HG03066 (cell line): ENCODE data around the gene ECT2.
"Not testable (repeated sequence)": the region's sequence is repeated elsewhere in the genome, so short reads cannot be mapped to it uniquely, and the experiment has no call there.

ENCODE experiments used
- ATAC-seq: cut with Tn5 transposase; IDR thresholded peaks from one replicate; pipeline ENCODE4 v1.9.1; 2021; ENCODE audit warnings: low read depth; ENCODE audit not compliant: unreplicated experiment

Gene ECT2

DNA sequence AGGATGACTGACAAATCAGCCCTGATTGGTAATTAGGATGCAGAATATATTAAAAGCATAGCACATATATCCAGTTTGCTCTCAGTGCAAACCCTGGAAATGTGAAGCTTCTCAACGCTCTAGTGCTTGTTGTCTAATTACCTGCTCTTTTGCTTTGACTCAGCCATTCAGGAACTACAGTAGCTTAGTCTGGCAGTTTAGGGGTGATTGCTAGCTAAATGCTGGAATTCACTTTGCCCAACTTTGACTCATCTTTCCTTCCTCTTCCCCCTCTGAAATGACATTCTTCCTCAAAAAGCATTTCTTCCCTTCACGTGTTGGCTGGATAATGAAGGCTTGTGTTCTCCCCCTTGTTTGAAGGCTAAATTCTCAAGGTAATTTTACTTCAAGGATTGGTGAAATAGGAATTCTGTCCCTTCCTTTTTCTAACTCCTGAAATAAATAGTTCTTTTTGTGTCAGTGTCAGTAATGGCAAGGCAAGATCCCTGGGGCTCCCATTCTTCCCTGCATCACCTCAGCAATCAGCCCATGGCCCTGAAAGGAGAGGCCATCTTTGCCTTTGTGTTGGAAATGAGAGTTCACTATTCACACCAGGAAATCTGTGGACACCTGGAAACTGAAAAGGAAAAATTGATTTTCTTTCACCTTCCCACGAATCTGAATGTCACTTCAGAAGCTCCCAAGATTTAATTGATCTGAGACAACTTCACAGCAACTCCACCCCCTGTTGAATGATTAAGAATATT, 103.6 kb downstream of the ECT2 start:
- no peak for ATAC-seq

DNA sequence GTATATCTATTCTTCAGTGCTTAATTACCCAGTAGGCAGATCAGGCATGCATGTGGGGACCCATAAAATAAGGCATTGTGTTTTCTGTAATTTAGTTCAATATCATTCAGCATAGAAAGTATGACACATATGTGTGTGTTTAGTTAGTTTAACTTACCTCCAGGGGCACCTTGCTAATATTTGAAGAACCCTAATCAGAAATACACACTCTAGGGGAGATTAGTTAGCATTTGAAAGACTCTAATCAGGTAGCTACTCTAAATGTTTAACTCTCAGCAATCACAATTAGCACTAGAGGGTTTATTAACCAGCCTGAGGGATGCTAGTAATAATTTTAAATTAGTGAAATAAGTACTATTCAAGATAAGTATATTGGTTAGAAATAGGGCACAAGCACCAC, 104.5 kb downstream of the ECT2 start:
- ATAC-seq: no peak

DNA sequence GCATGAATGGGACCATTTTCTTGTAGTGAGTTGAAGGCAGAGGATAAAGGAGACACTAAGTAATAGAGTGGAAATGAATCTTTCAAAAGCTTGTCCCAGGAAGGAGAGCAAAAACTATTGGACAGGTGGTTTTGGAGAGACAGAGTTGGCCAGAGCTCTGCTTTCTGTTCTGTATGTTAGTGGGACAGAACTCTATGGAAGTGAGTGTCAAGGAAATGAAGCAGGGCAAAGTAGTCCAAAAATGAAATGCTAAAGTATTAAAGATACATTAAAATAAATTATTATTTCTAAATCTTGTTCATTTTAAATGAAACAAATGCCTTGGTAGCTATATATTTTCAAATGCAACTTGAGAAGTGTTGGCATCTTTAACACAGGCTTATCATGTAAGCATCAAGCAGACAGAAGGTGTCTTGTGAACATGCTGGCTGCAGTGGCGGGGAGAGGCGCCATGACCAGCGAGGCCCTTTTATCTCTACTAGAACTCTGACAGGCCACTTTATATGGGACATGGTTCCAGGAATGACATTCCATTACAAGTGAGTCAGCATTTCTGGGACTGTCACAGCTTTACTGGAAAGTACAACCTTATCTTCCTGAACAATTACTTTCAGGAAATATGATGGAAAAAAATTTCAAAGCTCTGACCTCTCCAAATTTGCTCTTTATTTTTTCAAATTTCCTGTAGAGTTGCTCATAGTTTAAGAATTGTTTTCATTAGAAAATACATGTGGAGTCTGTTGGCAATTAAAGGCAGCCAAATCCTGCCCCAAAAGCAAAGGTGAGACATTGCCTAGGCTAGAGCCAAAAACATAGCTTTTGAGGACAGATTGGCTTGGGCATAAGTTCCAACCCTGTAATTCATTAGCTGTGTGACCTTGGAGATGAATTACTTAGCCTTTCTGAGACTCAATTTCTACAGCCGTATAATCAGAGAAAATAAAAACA, 106.5 kb downstream of the ECT2 start:
- ATAC-seq: no peak

- no peak for ATAC-seq
Observed at GRCh38 chr3:172859041-172859440, 108.5 kb downstream of the ECT2 start.

DNA sequence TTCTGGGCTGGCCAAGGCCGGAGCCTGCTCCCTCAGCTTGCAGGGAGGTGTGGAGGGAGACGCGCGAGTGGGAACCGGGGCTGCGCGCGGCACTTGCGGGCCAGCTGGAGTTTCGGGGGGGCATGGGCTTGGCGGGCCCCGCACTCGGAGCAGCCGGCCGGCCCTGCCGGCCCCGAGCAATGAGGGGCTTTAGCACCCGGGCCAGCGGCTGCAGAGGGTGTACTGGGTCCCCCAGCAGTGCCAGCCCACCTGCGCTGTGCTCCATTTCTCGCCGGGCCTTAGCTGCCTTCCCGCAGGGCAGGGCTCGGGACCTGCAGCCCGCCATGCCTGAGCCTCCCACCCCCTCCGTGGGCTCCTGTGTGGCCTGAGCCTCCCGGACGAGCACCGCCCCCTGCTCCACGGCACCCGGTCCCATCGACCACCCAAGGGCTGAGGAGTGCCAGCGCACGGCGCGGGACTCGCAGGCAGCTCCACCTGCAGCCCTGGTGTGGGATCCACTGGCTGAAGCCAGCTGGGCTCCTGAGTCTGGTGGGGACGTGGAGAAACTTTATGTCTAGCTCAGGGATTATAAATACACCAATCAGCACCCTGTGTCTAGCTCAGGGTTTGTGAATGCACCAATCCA, 116.3 kb downstream of the ECT2 start:
- not testable (repeated sequence) for ATAC-seq

- no peak for ATAC-seq
Observed at GRCh38 chr3:172868582-172869200, 118.2 kb downstream of the ECT2 start.

DNA sequence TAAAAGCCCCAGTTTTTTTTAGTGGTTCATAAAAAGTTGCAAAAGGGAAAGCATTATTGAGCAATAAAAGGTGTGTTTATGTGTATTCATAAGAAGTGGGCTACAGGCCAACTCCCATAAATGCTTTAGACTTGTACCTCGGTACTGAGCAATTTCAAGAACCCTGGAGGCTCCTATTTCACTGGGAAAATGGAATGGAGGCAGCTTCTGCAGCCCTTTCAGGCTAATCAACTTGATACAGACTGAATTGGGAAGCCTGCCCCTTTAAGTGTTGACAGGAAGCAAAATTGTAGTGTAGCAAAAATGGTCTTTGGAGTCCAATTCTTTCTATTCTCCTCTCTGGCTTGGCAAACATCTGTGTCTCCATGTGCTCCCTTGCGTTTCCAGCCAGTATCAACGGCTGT, 118.8 kb downstream of the ECT2 start:
- ATAC-seq: no peak

GRCh38 chr3:172869784-172870518, 119.4 kb downstream of the ECT2 start:
- ATAC-seq: no peak
